Astrocyte of the spinal cord (primary cell): ENCODE measurements around the gene RHBG.
"Not testable (repeated sequence)": the region's sequence is repeated elsewhere in the genome, so short reads cannot be mapped to it uniquely, and the experiment has no call there.

ENCODE experiments used
- DNase-seq: peaks from one replicate; pipeline ENCODE4 v3.0.0; 2011; ENCODE audit warnings: low read depth, low spot score
- H3K4me3 ChIP-seq: 2 replicates; pipeline ENCODE4 v1.5.1; 2011; ENCODE audit warnings: low read depth, mild to moderate bottlenecking, low read length, moderate library complexity
- CTCF ChIP-seq: IDR thresholded peaks from 2 replicates; pipeline ENCODE4 v1.5.1; 2012; ENCODE audit warnings: low read depth, mild to moderate bottlenecking, low read length, inconsistent platforms
- in situ Hi-C: cut with HindIII; loops from 2 replicates; pipeline ENCODE4 v1.10.0; 2017; ENCODE audit warnings: low sequenced_read_pairs

The RHBG gene

GRCh38 chr1:156360534-156360933 is 8.5 kb upstream of the RHBG start:
- no peak for TF ChIP-seq CTCF
- no peak overlapping the region for H3K4me3 ChIP-seq
- DNase-seq: no peak
- in situ Hi-C loops: no loop called here

- TF ChIP-seq CTCF: no peak
- in situ Hi-C loops: no loop called here
- no peak for DNase-seq
- H3K4me3 ChIP-seq: no peak overlapping the region
Observed at GRCh38 chr1:156365754-156366153, 3.3 kb upstream of the RHBG start.

- TF ChIP-seq CTCF: no peak
- in situ Hi-C loops: no loop called here
- DNase-seq: no peak
- no peak overlapping the region for H3K4me3 ChIP-seq
Observed at GRCh38 chr1:156366378-156367166, 2.4 kb upstream of the RHBG start.

- in situ Hi-C loops: no loop called here
- DNase-seq: no peak
- no peak for TF ChIP-seq CTCF
- H3K4me3 ChIP-seq: no peak overlapping the region
Observed at GRCh38 chr1:156367383-156368156, 1.4 kb upstream of the RHBG start.

- DNase-seq: no peak
- in situ Hi-C loops: no loop called here
- TF ChIP-seq CTCF: no peak
- no peak overlapping the region for H3K4me3 ChIP-seq
Observed at GRCh38 chr1:156368157-156368658, 803 bp upstream of the RHBG start.

GRCh38 chr1:156369685-156370286 is 775 bp downstream of the RHBG start:
- H3K4me3 ChIP-seq, in situ Hi-C loops, DNase-seq: not testable (repeated sequence)
